Measurements from ENCODE around the gene PSMC3.

PSMC3 gene

GRCh38 chr11:47394050-47394321 lies 32.3 kb downstream of the PSMC3 start:
- DNase-seq (ENCODE audit: low read depth) = no peak

- no peak for DNase-seq (ENCODE audit: low read depth)
Measured at GRCh38 chr11:47393163-47394049, 32.8 kb downstream of the PSMC3 start.

GRCh38 chr11:47392546-47393162 lies 33.6 kb downstream of the PSMC3 start:
- no peak for DNase-seq (ENCODE audit: low read depth)

DNA sequence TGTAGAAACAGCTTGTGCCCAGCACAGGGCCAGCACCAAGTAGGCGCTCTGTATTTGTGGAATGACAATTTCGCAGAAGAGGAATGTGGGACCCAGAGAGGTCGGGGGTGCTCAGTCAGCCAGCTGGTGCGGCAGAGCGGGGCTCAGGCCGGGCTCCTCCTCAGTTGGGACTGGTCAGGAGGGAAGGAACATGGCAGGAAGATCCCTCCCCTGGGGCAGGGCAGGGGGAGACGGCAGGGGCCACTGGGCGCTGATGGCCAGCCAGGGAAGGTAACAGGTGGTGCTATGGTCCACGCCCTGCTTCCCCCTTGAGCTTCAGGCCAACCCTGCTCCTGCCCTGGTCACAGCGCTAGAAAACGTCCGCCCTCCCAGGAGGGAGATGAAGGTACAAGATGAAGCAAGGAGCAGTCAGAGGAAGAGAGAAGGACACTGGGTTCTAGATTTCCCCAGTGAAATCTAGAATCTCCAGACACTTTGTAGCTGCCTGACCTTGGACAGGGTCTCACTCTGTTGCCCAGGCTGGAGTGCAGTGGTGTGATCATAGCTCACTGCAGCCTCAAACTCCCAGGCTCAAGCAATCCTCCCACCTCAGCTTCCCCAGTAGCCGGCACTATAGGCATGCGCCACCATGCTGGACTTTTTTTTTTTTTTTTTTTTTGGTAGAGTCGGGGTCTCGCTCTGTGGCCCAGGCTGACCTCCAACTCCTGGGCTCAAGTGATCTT lies 34.4 kb downstream of the PSMC3 start:
- no peak for DNase-seq (ENCODE audit: low read depth)

DNA sequence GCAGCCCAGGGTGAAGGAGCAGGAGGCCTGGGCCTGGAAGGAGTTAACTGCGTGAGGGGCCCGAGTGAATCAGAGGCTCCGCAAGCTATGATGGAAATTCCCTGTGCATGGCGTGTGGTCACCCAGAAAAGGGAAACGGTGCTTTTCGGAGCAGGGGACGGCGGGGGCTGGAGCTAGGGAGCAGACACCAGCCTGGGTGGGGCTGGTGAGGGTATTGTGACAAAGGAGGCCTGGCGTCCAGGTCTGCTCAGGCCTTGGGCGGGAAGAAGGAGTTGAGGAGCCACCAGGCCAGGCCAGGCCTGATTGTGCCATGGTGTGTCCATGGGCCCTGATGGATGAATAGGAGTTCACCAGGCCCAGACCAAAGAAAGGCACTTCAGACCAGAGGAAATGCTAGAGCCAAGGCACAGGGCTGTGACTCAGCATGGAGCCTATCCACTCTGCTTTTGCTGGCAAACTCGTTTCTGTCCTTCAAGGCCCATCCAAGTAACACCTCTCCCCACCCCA lies 35.1 kb downstream of the PSMC3 start:
- DNase-seq (ENCODE audit: low read depth) = no peak

GRCh38 chr11:47390422-47390760 lies 35.8 kb downstream of the PSMC3 start:
- DNase-seq (ENCODE audit: low read depth) = no peak

- DNase-seq (ENCODE audit: low read depth) = no peak
Measured at GRCh38 chr11:47389577-47390421, 36.4 kb downstream of the PSMC3 start.

GRCh38 chr11:47388697-47389576 lies 37.3 kb downstream of the PSMC3 start:
- DNase-seq (ENCODE audit: low read depth) = no peak

GRCh38 chr11:47387944-47388696 lies 38.1 kb downstream of the PSMC3 start:
- no peak for DNase-seq (ENCODE audit: low read depth)

DNA sequence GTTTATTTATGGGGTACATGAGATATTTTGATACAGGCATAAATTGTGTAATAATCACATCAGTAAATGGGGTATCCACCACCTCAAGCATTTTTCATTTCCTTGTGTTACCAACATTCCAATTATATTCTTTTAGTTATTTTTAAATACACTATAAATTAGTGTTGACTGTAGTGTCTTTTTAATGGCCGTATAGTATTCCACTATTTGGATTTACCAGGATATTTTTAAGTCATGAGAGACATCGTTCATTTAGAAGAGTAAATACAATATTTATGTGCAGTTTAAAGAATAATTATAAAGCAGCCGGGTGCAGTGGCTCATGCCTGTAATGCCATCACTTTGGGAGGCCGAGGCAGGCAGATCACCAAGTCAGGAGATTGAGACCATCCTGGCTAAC lies 41.7 kb downstream of the PSMC3 start:
- no peak for DNase-seq (ENCODE audit: low read depth)

GRCh38 chr11:47383071-47383470 lies 43.2 kb downstream of the PSMC3 start:
- DNase-seq (ENCODE audit: low read depth) = no peak

DNA sequence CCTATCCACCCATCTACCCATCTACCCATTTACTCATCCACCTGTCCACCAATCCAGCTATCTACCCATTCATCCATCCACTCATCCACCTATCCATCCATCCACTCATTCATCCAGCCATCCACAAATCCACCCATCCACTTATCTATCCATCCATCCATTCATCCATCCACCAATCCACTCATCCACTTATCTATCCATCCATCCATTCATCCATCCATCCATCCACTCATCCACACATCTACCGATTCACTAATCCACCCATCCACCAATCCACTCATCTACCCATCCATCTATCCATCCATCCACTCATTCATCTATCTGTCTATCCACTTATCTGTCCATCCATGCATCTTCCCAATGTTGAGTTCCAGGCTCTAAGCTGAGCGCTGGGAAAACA lies 46.2 kb downstream of the PSMC3 start:
- no peak for DNase-seq (ENCODE audit: low read depth)

DNA sequence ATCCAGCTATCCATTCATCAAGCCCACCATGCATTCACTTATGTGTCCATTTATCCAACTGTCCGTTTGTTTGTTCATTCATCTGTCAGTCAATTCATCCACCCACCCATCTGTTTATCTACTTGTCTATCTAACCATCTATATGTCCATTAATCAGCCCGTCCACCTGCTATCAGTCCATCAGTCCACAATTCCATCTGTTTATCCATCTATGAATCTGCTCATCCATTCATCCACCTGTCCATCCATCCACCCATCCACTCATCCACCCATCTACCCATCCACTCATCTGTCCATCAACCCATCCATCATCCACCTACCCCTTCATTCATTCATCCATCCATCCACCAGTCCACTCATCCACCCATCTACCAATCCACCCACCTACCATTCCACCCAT lies 46.9 kb downstream of the PSMC3 start:
- DNase-seq (ENCODE audit: low read depth) = no peak

GRCh38 chr11:47378836-47379170 lies 47.4 kb downstream of the PSMC3 start:
- DNase-seq (ENCODE audit: low read depth) = no peak

- DNase-seq (ENCODE audit: low read depth) = no peak
Measured at GRCh38 chr11:47378010-47378835, 48.0 kb downstream of the PSMC3 start, which contains the start of gene SPI1. TSS of gene SPI1 (minus strand) at chr11:47378547. CDS start at chr11:47378353, 194 bp downstream.

DNA sequence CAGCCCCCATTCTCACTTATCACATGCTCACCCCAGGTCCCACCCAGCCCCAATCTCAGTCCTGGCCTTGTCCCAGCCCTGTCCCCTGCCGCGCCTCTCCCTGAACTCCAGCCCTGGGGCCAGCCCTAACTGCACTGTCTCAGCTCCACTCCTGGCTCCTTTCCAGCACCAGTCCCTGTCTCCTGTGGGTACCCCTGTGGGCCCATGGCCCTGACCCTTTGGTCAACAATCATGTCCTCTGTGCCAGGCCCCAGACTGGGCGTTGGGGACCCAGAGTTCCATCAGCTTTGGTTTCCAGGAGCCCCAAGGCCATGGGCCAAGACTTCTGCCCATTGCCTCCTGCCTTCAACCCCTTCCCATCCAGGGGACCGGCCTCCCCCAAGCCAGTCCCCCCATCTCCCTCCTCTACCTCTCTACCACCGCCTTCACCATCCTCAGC lies 48.6 kb downstream of the PSMC3 start:
- DNase-seq (ENCODE audit: low read depth) = no peak

GRCh38 chr11:47376525-47377371 lies 49.5 kb downstream of the PSMC3 start:
- no peak for DNase-seq (ENCODE audit: low read depth)

DNA sequence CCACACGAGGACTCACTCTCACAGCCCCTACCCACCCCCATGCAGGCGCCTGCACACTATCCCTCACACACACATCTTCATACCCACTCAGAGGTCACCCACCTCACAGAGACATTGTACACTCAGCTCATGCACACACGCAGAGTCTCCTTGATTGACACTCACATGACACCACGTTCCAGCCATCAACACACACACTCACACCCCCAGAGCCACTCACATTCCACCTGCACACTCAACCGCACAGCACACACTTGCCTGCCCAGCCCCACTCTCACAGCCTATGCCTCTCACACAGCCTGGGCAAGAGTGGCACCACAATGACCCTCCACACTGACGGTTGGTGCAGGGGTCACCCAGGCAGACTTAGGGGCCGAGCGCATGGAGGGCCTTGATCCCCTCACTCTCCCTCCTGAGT lies 50.1 kb downstream of the PSMC3 start:
- DNase-seq (ENCODE audit: low read depth) = no peak

All from stimulated activated CD8-positive, alpha-beta memory T cell treated with anti-CD3 and anti-CD28 coated beads, Interleukin-15, amount 100 ng/mL, for 24 hours (primary cell).